Measurements from ENCODE around the gene IFT57. TPM values are rescaled to one million over a fixed set of nuclear protein-coding genes. Genes with fewer than 3 reads are reported as not detected.
A peak's percentile ranks its signal among the peaks of the same experiment; 100 is the strongest.

IFT57 gene
- total and polyA plus RNA-seq, 8 donors = 68.8 to 273 (median 80.8) TPM

DNA sequence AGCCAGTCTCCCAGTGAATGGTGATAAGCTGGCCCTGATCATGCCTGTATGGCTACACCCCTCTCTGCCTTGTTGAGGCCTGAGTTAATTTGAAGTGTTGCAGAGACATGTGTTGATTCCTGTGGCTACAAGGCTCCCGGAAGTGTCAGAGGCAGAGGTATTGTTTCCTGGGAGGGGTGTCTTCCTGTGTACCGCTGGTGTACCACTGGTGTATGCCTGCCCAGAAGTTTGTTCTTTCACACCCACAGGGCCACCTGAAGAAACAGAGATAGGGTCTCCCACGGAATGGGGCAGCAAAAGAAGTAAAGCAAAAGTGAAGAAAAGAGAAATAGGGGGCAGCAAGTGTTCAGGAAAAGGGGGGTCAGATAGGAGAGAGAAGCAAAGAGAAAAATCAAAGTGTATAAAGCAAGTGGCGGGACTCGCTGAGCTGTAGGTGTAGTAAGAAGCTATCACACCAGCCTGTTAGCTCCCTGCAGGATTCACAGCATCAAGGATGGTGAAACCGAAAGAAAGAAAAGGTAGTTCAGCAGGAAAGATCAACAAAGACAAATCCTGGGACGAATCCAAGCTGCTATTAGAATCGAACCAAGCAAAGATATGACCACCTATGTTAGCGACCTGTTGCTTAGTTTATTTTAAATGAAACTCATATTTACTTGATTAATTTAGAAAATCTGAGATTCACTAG, 94.8 kb downstream of the IFT57 start:
- Histone ChIP-seq H3K4me1 (peaks cover 5 to 69% of the 10 kb centered on the region in 2 donors), H3K36me3 (no peaks in the 10 kb centered on the region), H3K4me3 (no peak overlapping the region), H3K9me3 (no peaks in the 10 kb centered on the region), H3K27me3 (no peaks in the 10 kb centered on the region), H3K27ac (peak overlapping the region in 1 of 2 donors; percentile 33)
- intact Hi-C loops (cut with DNase I) = no loop called here
- ATAC-seq (no peak), DNase-seq (no peak)
- TF ChIP-seq, protein P1, sequence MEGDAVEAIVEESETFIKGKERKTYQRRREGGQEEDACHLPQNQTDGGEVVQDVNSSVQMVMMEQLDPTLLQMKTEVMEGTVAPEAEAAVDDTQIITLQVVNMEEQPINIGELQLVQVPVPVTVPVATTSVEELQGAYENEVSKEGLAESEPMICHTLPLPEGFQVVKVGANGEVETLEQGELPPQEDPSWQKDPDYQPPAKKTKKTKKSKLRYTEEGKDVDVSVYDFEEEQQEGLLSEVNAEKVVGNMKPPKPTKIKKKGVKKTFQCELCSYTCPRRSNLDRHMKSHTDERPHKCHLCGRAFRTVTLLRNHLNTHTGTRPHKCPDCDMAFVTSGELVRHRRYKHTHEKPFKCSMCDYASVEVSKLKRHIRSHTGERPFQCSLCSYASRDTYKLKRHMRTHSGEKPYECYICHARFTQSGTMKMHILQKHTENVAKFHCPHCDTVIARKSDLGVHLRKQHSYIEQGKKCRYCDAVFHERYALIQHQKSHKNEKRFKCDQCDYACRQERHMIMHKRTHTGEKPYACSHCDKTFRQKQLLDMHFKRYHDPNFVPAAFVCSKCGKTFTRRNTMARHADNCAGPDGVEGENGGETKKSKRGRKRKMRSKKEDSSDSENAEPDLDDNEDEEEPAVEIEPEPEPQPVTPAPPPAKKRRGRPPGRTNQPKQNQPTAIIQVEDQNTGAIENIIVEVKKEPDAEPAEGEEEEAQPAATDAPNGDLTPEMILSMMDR (IDR thresholded peaks at IDR 0.05) = no peak

DNA sequence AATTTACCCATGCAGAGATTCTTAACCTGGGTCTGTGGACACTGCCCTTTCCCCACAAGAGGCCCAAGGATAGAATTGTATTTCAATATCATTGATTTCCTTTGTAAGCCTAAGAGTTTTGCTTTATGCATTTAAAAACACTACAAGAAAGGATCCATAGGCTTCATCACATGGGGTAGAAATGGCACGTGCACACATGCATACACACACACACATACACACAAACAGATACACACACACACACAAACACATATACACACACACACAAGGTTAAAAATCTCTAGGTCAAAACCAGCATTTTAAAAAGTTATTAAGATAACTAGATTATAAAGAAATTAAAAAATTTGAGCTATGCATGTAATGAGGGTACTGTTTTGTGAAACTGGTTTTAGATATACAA, 95.9 kb downstream of the IFT57 start:
- DNase-seq = no peak
- peaks cover 0 to 63% of the 10 kb centered on the region in 2 donors for H3K4me1 ChIP-seq
- H3K36me3 ChIP-seq = no peaks in the 10 kb centered on the region
- ATAC-seq = no peak
- no peak overlapping the region for H3K27ac ChIP-seq
- no peaks in the 10 kb centered on the region for H3K27me3 ChIP-seq
- TF ChIP-seq, protein P1 (IDR thresholded peaks at IDR 0.05) = no peak
- no peak overlapping the region for H3K4me3 ChIP-seq
- intact Hi-C loops (cut with DNase I) = no loop called here
- no peaks in the 10 kb centered on the region for H3K9me3 ChIP-seq

DNA sequence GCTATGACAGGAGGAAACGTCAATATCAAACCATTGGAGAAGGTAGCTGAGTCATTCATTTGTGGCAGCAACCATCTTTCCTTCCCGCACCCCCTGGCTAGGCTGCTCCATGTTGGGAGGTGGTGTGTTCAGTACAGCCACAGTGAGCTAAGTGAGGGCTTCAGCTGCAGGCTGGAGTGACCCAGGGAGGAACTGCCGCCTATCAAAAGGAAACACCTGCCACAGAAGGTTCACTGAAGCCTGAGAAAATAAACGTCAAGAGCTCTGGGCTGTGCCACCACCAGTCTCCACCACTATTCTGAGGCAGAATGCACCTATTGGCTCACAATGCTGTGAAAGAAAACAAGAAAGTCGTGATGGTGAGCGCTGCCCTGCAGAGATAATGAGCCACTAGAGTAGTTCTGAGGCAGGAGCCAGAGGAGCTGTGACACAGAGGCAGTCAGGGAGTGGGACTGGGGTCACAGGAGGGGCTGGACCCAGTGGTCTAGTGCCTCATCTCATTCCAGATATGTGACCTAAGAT, 96.6 kb downstream of the IFT57 start:
- H3K27ac ChIP-seq = peak overlapping the region in 1 of 2 donors; percentile 93
- ATAC-seq (peak; percentile 15), DNase-seq (no peak)
- H3K9me3 ChIP-seq = no peaks in the 10 kb centered on the region
- peak overlapping the region in 1 of 2 donors; percentile 9 for H3K4me3 ChIP-seq
- no peaks in the 10 kb centered on the region for H3K36me3 ChIP-seq
- intact Hi-C loops (cut with DNase I) = no loop called here
- no peaks in the 10 kb centered on the region for H3K27me3 ChIP-seq
- TF ChIP-seq, protein P1 (IDR thresholded peaks at IDR 0.05) = no peak
- peaks cover 0 to 56% of the 10 kb centered on the region in 2 donors for H3K4me1 ChIP-seq

DNA sequence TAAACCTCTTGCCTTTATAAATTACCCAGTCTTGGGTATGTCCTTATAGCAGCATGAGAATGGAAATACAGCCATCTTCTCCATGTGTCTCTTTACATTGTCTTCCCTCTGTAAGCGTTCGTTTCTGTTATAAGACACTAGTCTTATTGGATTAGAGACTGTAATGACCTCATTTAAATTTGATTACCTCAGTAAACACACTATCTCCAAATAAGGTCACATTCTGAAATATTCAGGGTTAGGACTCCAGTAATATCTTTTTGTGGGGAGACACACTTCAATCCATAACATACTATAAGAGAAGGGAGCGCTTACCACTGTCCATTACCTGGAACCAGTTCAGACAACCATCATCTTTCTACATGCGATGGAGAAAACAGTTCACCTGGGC, 97.1 kb downstream of the IFT57 start:
- intact Hi-C loops (cut with DNase I) = no loop called here
- DNase-seq = no peak
- Histone ChIP-seq H3K36me3 (no peaks in the 10 kb centered on the region), H3K4me3 (peak overlapping the region in 1 of 2 donors; percentile 9), H3K9me3 (no peaks in the 10 kb centered on the region), H3K27ac (peak overlapping the region in 1 of 2 donors; percentile 93), H3K27me3 (no peaks in the 10 kb centered on the region), H3K4me1 (peaks cover 0 to 55% of the 10 kb centered on the region in 2 donors)
- TF ChIP-seq, protein P1 (IDR thresholded peaks at IDR 0.05) = no peak
- ATAC-seq = no peak

DNA sequence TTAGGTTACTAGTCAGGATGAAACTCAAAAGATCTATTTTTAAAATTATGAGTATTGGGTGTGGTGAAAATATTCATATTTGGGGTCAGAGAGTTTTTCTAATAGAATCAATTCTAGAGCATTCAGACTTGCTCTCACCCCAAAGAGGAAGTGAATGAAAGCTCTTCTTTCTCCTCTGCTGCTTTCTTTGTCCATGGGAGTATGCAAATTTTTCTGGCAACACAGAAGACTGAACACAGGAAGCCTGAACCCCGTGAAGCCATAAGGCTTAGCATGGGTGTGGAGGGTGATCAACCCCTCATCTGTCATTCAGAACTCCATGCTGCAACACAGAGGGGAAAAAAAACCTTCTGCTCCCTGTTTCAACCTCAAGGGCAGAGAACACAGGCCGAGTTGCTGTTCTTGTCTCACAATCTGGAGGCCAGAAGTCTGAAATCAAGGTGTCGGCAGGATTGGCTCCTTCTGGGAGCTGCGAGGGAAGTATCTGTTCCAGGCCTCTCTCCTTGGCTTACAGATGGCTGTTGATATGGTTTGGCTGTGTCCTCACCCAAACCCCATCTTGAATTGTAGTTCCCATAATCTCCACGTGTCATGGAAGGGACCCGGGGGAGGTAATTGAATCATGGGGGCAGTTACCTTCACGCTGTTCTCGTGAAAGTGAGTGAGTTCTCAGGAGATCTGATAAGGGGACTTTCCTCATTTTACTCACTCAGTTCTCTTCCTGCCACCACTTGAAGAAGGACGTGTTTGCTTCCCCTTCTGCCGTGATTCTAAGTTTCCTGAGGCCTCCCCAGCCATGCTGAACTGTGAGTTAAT, 97.7 kb downstream of the IFT57 start:
- peak overlapping the region; percentile 56 to 93 for H3K27ac ChIP-seq
- TF ChIP-seq, protein P1 (IDR thresholded peaks at IDR 0.05) = no peak
- no peaks in the 10 kb centered on the region for H3K36me3 ChIP-seq
- H3K9me3 ChIP-seq = no peaks in the 10 kb centered on the region
- intact Hi-C loops (cut with DNase I) = no loop called here
- ATAC-seq (peak; percentile 60), DNase-seq (no peak)
- peak overlapping the region in 1 of 2 donors; percentile 9 for H3K4me3 ChIP-seq
- H3K27me3 ChIP-seq = no peaks in the 10 kb centered on the region
- H3K4me1 ChIP-seq = peaks cover 0 to 55% of the 10 kb centered on the region in 2 donors
